ENCODE data around the gene HNRNPU.

Gene HNRNPU

GRCh38 chr1:244800821-244801220, 63.5 kb downstream of the HNRNPU start:
- DNase-seq = no peak
